NK-92 (cell line): ENCODE measurements around the gene DHPS.
"Not testable (repeated sequence)": the region's sequence is repeated elsewhere in the genome, so short reads cannot be mapped to it uniquely, and the experiment has no call there.

Source experiments
- DNase-seq: peaks from one replicate; lab custom pipeline; 2025; ENCODE audit not compliant: unreplicated experiment; lab: John Stamatoyannopoulos, UW

Gene DHPS

DNA sequence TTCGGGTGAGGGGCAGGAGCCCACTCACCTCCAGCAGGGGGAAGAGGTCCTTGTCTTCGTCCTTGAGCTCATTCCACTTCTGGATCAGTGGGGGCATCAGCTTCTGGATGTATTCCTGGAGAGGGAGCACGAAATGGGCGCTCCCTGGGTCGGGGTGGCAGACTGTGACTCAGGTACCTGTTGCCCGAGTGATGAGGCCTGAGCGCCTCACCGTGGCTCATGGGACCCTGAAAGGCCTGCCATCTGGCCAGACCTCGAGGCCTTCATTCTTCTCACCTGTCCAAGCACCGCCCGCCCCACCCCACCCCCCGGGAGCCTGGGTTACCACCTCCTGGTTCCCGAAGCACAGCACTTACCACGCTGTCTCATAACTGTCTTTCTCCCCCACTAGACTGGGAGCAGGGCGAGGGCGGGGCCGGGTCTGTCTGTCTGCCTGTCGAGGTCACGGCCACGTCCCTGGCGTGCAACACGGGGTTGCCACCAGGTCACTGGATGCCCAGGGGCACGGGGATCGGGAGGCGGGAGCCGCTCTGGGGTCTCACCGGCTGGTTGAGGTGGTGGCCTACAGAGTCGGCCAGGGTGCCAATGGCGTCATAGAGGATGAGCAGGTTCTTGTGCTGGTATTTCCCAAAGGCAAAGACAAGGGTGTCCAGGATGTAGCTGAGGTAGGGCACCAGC, 24.1 kb upstream of the DHPS start:
- DNase-seq: no peak

- DNase-seq: no peak
Observed at GRCh38 chr19:12705169-12705568, 23.5 kb upstream of the DHPS start.

DNA sequence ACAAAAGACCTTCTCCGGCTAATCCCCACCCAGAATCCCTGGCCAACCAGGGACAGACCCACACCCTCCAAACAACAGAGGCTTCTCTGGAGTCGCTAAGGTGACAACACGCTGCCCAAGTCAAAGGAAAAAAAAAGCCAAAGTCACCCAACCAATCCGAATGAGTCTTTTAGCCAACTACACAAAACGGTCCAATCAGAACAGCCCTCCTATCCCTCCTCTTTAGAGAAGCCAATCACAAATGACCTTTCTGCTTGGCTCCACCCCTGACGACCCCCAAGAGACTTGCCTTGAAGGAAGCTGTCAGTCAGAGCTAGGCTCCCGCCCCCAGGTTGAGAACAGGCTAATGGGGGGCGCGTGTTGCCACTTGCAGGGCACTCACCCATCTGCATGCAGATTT, 21.4 kb upstream of the DHPS start:
- DNase-seq: no peak

DNA sequence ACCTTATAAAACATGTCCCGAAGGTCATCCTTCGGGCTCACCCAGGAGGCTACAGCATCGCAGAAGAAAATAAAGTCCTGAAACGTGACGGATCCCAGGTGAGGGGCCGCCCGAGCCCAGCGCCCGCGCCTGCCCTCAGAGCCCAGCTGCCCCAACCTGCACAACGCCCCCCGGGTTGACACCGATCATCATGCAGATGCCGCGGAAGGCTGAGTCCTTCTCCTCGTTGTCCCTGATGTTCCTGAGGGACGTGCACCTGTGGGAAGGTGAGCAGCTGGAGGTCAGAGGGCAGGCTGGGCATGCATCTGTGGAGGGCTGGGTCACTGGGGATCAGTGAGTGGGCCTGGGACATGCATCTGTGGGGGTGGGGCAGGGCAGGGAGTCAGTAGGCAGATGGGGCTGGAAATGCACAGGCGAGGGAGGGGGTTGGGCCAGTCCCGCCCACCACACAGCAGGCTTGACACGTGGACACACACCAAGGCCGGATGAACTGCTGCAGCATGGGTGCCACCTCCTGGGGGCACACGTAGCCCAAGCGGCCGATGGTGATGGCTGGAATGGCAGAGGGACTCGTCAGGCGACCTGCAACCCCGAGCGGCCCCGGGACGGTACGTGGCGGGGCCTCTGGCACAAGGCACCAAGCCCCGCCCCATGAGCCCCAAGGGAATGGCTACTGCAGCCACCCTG, 20.1 kb upstream of the DHPS start:
- no peak for DNase-seq

GRCh38 chr19:12698138-12698537, 16.5 kb upstream of the DHPS start:
- no peak for DNase-seq

GRCh38 chr19:12697425-12697824, 15.7 kb upstream of the DHPS start:
- not testable (repeated sequence) for DNase-seq

- peak; percentile 72 for DNase-seq
Observed at GRCh38 chr19:12696366-12697335, 15.0 kb upstream of the DHPS start, which contains the start of gene FBXW9. FBXW9 (minus strand) TSS chr19:12696631; CDS start chr19:12696581, 50 bp downstream.

GRCh38 chr19:12695997-12696365, 14.3 kb upstream of the DHPS start:
- no peak for DNase-seq

- no peak for DNase-seq
Observed at GRCh38 chr19:12695514-12695913, 13.8 kb upstream of the DHPS start.

DNA sequence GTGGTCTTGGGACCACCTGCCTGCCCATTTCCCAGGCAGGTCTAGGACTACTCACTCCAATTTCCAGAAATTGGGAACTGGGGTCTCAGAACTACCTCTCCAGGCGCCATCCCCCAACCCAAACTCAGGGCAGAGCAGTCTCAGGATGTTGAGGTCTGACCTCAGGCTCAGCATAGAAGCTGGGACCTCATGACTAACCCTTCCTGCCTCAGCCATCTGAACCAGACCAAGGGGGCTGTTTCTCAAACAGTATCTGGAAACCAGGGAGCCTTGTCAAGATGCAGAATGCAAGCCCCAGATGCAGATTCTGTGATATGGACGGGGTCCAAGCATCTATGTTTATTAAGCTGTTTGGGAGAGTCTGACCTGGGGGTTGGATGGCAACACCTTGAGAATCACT, 13.4 kb upstream of the DHPS start:
- no peak for DNase-seq

DNA sequence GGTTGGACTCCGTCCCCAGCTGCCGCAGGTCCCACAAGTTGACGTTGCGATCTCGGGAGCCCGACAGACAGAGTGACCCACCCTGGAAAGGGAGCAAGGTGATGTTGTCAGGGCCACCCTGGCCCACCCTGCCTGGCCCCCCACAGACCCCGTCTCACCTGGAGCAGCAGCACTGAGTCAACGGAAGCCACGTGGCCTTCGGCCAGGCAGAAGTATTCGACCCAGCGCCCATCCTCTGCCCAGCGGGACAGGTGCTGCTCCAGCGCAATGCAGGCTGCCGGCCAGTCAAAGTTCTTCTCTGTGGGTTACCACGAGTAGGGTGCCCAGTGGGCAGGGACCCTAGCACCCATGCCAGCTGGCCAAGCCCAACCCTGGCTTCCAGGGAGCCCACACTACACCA, 13.0 kb upstream of the DHPS start:
- DNase-seq: no peak

DNA sequence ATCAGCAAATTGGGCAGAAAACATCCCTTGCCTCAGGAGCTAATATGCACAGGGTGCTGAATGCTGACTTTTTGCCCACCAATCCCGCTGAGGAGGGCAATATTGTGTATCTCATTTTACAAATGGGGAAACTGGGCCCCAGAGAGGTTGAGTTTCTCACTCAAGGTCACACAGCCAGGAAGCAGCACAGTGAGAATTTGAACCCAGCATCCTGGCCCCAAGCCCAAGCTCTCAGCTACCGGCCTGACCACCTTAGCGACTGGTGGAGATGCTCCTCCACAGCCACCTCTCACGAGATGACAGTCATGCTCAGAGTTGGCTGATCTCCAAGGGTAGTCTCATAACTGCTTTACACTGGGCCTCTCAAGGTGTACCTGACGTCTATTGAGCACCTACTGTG, 11.3 kb upstream of the DHPS start:
- no peak for DNase-seq

GRCh38 chr19:12689581-12690216, 8.0 kb upstream of the DHPS start:
- no peak for DNase-seq

GRCh38 chr19:12689012-12689411, 7.3 kb upstream of the DHPS start:
- DNase-seq: no peak

GRCh38 chr19:12687496-12688196, 6.0 kb upstream of the DHPS start, which contains the start of gene GNG14:
GNG14 (plus strand) TSS chr19:12687998; CDS start chr19:12688049, 51 bp downstream.
- DNase-seq: no peak

DNA sequence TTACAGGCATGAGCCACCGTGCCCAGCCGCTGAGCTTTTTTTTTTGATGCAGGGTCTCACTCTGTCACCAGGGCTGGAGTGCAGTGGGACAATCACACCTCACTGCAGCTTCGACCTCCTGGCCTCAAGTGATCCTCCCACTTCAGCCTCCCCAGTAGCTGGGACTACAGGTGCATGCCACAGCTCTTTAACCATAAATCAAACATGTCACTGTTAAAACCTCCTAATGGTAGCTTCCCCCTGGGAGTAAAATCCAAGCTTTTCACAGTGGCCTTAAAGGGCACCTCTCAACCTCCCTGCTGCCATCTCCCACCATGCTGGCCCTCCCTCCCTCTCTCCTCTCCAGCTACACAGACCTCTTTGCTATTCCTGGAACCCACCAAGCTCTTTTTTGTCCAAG, 4.2 kb upstream of the DHPS start:
- no peak for DNase-seq

- no peak for DNase-seq
Observed at GRCh38 chr19:12680034-12680433, 1.6 kb downstream of the DHPS start.

- DNase-seq: not testable (repeated sequence)
Observed at GRCh38 chr19:12678039-12678438, 3.6 kb downstream of the DHPS start.

DNA sequence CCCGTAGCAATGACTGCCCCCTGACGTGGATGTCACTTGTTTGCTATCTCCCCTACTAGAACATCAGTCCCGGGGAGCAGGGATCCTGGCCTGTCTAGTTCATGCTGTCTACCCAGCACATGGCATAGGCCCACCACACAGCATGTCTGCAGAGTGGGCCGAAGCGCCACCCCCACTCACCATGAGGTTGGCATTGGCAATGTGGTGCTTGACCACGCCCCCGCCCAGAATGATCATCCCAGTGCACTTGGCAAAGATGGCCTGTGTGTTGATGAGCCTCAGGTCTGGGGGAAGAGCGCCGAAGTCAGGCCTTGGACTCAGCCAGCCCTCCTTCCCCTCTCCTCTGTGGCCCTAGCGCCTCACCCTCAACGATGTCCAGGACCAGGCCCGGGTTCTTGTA, 4.8 kb downstream of the DHPS start:
- DNase-seq: no peak

- no peak for DNase-seq
Observed at GRCh38 chr19:12676384-12676792, 5.3 kb downstream of the DHPS start.
